ENCODE results near the gene SYN1. TPM values are rescaled to one million over a fixed set of nuclear protein-coding genes. Genes with fewer than 3 reads are reported as not detected.
"Not testable (repeated sequence)": the region's sequence is repeated elsewhere in the genome, so short reads cannot be mapped to it uniquely, and the experiment has no call there.

The SYN1 gene
- polyA plus RNA-seq, 2 of the 4 experiments (the other 2 are of a cell fraction): 0.05 TPM; not detected in 1

DNA sequence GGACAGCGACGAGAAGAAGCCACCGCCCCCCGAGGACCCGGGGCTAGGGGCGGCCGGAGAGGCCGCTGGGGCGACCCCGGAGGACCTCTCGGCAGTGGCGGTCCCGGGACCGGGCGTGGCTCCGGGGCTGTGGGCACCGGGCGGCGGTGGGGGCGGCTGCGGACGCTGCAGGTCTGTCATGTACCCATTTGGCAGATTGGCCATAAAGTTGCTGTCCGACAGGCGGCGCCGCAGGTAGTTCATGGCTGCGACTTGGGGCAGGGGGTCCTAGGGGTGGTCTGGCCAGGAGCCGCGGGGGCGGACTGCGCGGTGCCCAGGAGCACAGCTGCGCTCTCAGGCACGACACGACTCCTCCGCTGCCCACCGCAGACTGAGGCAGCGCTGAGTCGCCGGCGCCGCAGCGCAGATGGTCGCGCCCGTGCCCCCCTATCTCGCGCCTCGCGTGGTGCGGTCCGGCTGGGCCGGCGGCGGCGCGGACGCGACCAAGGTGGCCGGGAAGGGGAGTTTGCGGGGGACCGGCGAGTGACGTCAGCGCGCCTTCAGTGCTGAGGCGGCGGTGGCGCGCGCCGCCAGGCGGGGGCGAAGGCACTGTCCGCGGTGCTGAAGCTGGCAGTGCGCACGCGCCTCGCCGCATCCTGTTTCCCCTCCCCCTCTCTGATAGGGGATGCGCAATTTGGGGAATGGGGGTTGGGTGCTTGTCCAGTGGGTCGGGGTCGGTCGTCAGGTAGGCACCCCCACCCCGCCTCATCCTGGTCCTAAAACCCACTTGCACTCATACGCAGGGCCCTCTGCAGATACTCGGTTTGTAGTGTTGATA, at the start of gene SYN1 (continued):
- TF ChIP-seq, protein P1, sequence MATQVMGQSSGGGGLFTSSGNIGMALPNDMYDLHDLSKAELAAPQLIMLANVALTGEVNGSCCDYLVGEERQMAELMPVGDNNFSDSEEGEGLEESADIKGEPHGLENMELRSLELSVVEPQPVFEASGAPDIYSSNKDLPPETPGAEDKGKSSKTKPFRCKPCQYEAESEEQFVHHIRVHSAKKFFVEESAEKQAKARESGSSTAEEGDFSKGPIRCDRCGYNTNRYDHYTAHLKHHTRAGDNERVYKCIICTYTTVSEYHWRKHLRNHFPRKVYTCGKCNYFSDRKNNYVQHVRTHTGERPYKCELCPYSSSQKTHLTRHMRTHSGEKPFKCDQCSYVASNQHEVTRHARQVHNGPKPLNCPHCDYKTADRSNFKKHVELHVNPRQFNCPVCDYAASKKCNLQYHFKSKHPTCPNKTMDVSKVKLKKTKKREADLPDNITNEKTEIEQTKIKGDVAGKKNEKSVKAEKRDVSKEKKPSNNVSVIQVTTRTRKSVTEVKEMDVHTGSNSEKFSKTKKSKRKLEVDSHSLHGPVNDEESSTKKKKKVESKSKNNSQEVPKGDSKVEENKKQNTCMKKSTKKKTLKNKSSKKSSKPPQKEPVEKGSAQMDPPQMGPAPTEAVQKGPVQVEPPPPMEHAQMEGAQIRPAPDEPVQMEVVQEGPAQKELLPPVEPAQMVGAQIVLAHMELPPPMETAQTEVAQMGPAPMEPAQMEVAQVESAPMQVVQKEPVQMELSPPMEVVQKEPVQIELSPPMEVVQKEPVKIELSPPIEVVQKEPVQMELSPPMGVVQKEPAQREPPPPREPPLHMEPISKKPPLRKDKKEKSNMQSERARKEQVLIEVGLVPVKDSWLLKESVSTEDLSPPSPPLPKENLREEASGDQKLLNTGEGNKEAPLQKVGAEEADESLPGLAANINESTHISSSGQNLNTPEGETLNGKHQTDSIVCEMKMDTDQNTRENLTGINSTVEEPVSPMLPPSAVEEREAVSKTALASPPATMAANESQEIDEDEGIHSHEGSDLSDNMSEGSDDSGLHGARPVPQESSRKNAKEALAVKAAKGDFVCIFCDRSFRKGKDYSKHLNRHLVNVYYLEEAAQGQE (IDR thresholded peaks at IDR 0.05): peak; percentile 92
- TF ChIP-seq RAD21 (conservative IDR thresholded peaks at IDR 0.05 in 1 of 2, IDR thresholded peaks at IDR 0.05 in 1 of 2) (peak in 1 of 2 experiments; percentile 13; a peak in 1 of 5 replicates), HOXA7 (CRISPR knock-in tag; IDR thresholded peaks at IDR 0.05) (no peak), KDM1A (IDR thresholded peaks at IDR 0.05; ENCODE audit: low read depth) (no peak), FOXS1 (CRISPR knock-in tag; IDR thresholded peaks at IDR 0.05) (no peak), ZFP36 (IDR thresholded peaks at IDR 0.05; ENCODE audit: borderline replicate concordance, partially characterized antibody) (no peak), RFX5 (IDR thresholded peaks at IDR 0.05) (no peak), MYC (IDR thresholded peaks at IDR 0.05; ENCODE audit: borderline replicate concordance, low read length) (0 out of 2 replicates have a peak, but pooled peaks have one; percentile 18), ZC3H11A (IDR thresholded peaks at IDR 0.05) (no peak), PHF8 (IDR thresholded peaks at IDR 0.05; ENCODE audit: borderline replicate concordance, low read depth) (no peak), ZSCAN20 (CRISPR knock-in tag; IDR thresholded peaks at IDR 0.05) (no peak; the same call in 1 of the 2 replicates), HEYL (CRISPR knock-in tag; IDR thresholded peaks at IDR 0.05) (no peak), KDM5A (IDR thresholded peaks at IDR 0.05) (no peak), NPAS2 (CRISPR knock-in tag; IDR thresholded peaks at IDR 0.05; ENCODE audit: borderline replicate concordance) (no peak), NR3C1 (IDR thresholded peaks at IDR 0.05) (no peak), BHLHE40 (IDR thresholded peaks at IDR 0.05; ENCODE audit: low read depth, low read length) (peak; percentile 25; the same call in 1 of the 2 replicates), CBX8 (IDR thresholded peaks at IDR 0.05) (no peak), HOXB5 (CRISPR knock-in tag; IDR thresholded peaks at IDR 0.05) (no peak), SREBF2 (IDR thresholded peaks at IDR 0.05) (no peak), RARB (CRISPR knock-in tag; IDR thresholded peaks at IDR 0.05) (no peak)
- TF ChIP-seq, protein P2, sequence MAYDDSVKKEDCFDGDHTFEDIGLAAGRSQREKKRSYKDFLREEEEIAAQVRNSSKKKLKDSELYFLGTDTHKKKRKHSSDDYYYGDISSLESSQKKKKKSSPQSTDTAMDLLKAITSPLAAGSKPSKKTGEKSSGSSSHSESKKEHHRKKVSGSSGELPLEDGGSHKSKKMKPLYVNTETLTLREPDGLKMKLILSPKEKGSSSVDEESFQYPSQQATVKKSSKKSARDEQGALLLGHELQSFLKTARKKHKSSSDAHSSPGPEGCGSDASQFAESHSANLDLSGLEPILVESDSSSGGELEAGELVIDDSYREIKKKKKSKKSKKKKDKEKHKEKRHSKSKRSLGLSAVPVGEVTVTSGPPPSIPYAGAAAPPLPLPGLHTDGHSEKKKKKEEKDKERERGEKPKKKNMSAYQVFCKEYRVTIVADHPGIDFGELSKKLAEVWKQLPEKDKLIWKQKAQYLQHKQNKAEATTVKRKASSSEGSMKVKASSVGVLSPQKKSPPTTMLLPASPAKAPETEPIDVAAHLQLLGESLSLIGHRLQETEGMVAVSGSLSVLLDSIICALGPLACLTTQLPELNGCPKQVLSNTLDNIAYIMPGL (CRISPR knock-in tag; IDR thresholded peaks at IDR 0.05; ENCODE audit: borderline replicate concordance): no peak

DNA sequence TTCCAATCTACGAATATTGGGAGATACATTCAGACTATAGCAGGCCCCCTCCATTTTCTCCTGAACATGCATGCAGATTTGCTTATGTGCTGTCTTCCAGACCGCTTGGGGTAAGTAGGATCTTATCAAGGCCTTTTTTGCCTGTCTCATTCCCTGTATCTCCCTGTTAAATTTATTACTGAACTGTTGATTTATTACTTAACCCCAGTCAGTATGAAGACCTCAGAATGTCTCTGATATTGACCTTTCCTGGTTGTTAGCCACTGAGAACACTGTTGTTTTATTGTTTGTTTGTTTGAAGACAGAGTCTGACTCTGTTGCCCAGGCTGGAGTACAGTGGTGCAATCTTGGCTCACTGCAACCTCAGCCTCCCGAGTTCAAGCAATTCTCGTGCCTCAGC, 46.1 kb upstream of the SYN1 start:
- POLR2A ChIA-PET: not testable (repeated sequence)

More for the DNA sequence above, 46.1 kb upstream of the SYN1 start:
- H3K4me1 ChIP-seq; H3K9me3 ChIP-seq; H3K27ac ChIP-seq; H3K4me3 ChIP-seq; H3K4me2 ChIP-seq; ATAC-seq; CTCF ChIA-PET; DNase-seq (ENCODE audit: low read depth in 1 of 2, low spot score in 1 of 2); FAIRE-seq: not testable (repeated sequence)
- 64% methylated on average over 4 of the region's 4 CpGs for WGBS (ENCODE audit: missing lambda C conversion rate)

All from A549 (cell line).